Suprapubic skin (tissue), 4 donors: ENCODE results near the gene PRKG2.

Source experiments
- EP300 ChIP-seq: sonication (generic); formaldehyde crosslinking; IDR thresholded peaks from one replicate; pipeline ENCODE4 v1.6.1; 2017; ENCODE audit warnings: antibody characterized with exemption
- POLR2A ChIP-seq, 2 donors: fragments of 450-650 bp; IDR thresholded peaks; one replicate each; pipeline ENCODE4 v1.6.1; 2017; ENCODE audit warnings: antibody characterized with exemption in 2 of 2, mild to moderate bottlenecking in 2 of 2, moderate library complexity in 2 of 2
- POLR2AphosphoS5 ChIP-seq, 3 donors: sonication (generic); formaldehyde crosslinking; IDR thresholded peaks; one replicate each; pipeline ENCODE4 v1.6.1; 2017; ENCODE audit warnings: antibody characterized with exemption in 3 of 3
- TF ChIP-seq, protein P1 (sequence below), 2 donors: fragments of 200-600 bp in 1 of 2; fragments of 450-650 bp in 1 of 2; sonication (generic) in 1 of 2; IDR thresholded peaks; one replicate each; pipeline ENCODE4 v1.5.1; 2016 to 2019; ENCODE audit warnings: antibody characterized with exemption in 2 of 2, mild to moderate bottlenecking in 1 of 2, moderate library complexity in 1 of 2

DNA sequence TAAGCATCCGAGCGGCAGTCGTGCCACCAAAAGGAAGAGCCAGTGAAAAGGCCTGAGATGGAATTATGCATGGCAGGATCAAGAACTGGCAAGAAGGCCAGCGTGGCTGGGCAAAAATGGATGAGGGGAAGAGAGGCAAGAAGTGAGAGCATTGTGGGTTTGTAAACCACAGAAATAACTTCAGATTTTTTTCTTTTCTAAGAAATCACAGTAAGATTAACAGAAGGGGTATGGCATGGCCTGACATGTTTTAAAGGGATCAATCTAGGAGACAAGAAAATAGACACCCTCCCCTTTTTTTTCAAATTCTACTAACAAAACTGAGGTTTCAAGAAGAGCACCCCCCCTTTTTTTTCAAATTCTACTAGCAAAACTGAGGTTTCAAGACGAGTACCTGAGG is 102.0 kb downstream of the PRKG2 start:
- TF ChIP-seq EP300 (no peak), POLR2A (IDR thresholded peaks at IDR 0.05) (no peak), POLR2AphosphoS5 (IDR thresholded peaks at IDR 0.05) (no peak)
- TF ChIP-seq, protein P1, sequence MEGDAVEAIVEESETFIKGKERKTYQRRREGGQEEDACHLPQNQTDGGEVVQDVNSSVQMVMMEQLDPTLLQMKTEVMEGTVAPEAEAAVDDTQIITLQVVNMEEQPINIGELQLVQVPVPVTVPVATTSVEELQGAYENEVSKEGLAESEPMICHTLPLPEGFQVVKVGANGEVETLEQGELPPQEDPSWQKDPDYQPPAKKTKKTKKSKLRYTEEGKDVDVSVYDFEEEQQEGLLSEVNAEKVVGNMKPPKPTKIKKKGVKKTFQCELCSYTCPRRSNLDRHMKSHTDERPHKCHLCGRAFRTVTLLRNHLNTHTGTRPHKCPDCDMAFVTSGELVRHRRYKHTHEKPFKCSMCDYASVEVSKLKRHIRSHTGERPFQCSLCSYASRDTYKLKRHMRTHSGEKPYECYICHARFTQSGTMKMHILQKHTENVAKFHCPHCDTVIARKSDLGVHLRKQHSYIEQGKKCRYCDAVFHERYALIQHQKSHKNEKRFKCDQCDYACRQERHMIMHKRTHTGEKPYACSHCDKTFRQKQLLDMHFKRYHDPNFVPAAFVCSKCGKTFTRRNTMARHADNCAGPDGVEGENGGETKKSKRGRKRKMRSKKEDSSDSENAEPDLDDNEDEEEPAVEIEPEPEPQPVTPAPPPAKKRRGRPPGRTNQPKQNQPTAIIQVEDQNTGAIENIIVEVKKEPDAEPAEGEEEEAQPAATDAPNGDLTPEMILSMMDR (IDR thresholded peaks at IDR 0.05), result no peak
